Kidney (tissue), 14 donors: Measurements from ENCODE around the gene RNU2-63P. TPM values are rescaled to one million over a fixed set of nuclear protein-coding genes. Genes with fewer than 3 reads are reported as not detected.
A peak's percentile ranks its signal among the peaks of the same experiment; 100 is the strongest.
"Not testable (repeated sequence)": the region's sequence is repeated elsewhere in the genome, so short reads cannot be mapped to it uniquely, and the experiment has no call there.

Experiments used
- DNase-seq, 5 donors: peaks; one replicate each; pipeline ENCODE4 v3.0.0-alpha.2; 2013 to 2020
- FAIRE-seq: peaks from 2 replicates; lab custom pipeline; 2012; peaks lifted over from hg19 to GRCh38; lab: Jason Lieb, UNC
- H3K27ac ChIP-seq, 2 donors: one replicate each; pipeline ENCODE4 v1.7.0; 2013; ENCODE audit warnings: low read depth in 2 of 2, low read length in 2 of 2, inconsistent platforms in 1 of 2
- H3K27me3 ChIP-seq: one replicate; pipeline ENCODE4 v1.7.1; 2013; ENCODE audit warnings: low read length, inconsistent platforms; ENCODE audit not compliant: control insufficient read depth, insufficient read depth
- H3K36me3 ChIP-seq, 3 donors: one replicate each; pipeline versions ENCODE4 v1.7.0 to v1.7.1; 2013; ENCODE audit warnings: low read length in 3 of 3, control low read depth in 1 of 3, inconsistent platforms in 1 of 3; ENCODE audit not compliant: insufficient read depth in 3 of 3, control insufficient read depth in 2 of 3
- H3K4me1 ChIP-seq, 3 donors: one replicate each; pipeline versions ENCODE4 v1.7.0 to v1.7.1; 2013; ENCODE audit warnings: low read length in 3 of 3, inconsistent platforms in 1 of 3, low read depth in 1 of 3; ENCODE audit not compliant: control insufficient read depth in 2 of 3, insufficient read depth in 2 of 3
- H3K4me3 ChIP-seq, 3 donors: one replicate each; pipeline versions ENCODE4 v1.7.0 to v1.8.1; 2013; ENCODE audit warnings: low read length in 3 of 3, control low read depth in 1 of 3, inconsistent platforms in 1 of 3
- H3K9ac ChIP-seq, 3 donors: one replicate each; pipeline versions ENCODE4 v1.7.0 to v1.7.1; 2013; ENCODE audit warnings: low read length in 3 of 3, control low read depth in 1 of 3, inconsistent platforms in 1 of 3
- H3K9me3 ChIP-seq, 3 donors: one replicate each; pipeline versions ENCODE4 v1.7.0 to v1.7.1; 2013; ENCODE audit warnings: low read length in 3 of 3, control low read depth in 1 of 3, inconsistent platforms in 1 of 3; ENCODE audit not compliant: control insufficient read depth in 2 of 3, insufficient read depth in 1 of 3
- intact Hi-C: fragments of 100-400 bp; cut with DNase I; formaldehyde crosslinking; loops from one replicate; pipeline ENCODE4 v1.11.1; 2022
- polyA plus RNA-seq: library from polyadenylated mRNA; stranded (reverse); fragments of 350-450 nt; fragmentation: Illumina TruSeq; extraction: RNeasy Lipid Tissue Mini Kit (QIAGEN cat#74804); gene quantifications from one replicate; pipeline ENCODE4 v1.2.3, GENCODE V29; 2014; ENCODE audit warnings: low read depth, low replicate concordance; ENCODE audit not compliant: insufficient read depth
- total RNA-seq: library from RNA; stranded (reverse); fragmentation: NEBNext Ultra II Directional; extraction: Animal tissue kit (Norgen Biotek cat#: 25700); gene quantifications from one replicate; pipeline ENCODE4 v1.2.1, GENCODE V29; 2021
- TF ChIP-seq, protein P1 (sequence below): IDR thresholded peaks from 3 replicates; pipeline ENCODE4 v1.5.1; 2012; ENCODE audit warnings: mild to moderate bottlenecking, moderate library complexity, borderline replicate concordance; ENCODE audit not compliant: insufficient read depth; ENCODE audit errors: extremely low read depth
- donor health status: control.
- donor health status: control.
- donor health status: control.
- donor health status: control.
- donor health status: control.
- donor health status: DM: yes; HTN: yes; CAD: no.
- donor health status: Normal renal cell carcinoma (clear cell type).

RNU2-63P gene
- total and polyA plus RNA-seq, 2 donors from 2014 or later, result 2.4 TPM; not detected in 1

DNA sequence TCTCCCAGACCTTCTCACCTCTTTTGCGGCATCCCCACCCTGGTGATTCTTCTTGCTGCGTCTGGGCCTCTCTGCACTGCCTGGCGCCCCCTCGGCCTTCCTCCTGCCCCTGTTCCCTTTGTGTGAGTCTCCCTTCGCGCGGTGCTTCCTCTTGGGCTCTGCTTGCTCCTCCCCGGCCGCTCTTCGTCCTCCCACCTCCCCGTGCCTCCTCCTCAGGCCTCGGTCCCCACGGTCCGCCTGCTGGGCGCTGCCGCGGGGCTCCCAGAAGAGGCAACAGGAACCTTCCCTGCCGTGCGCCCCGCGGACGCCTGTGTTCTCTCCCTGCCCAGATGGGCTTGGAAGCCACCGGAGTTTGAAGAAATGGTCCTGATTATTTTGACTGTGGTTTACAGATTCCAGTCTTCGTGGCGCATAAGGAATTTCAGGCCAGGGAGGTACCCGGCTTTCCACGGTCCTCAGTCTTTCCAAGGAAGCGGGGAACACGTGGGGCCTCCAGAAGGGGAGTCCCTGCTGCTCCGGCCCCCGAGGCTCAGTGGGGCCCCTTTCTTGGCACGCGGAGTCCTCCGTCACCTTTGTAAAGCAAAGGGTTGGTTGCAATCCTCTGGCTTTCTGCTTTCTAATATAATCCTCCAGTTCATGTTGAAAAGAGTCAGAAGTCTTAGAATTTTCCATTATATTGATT, 13.1 kb downstream of the RNU2-63P start:
- intact Hi-C loops, result no loop called here
- H3K9me3 ChIP-seq, result no peaks in the 10 kb centered on the region
- TF ChIP-seq, protein P1, sequence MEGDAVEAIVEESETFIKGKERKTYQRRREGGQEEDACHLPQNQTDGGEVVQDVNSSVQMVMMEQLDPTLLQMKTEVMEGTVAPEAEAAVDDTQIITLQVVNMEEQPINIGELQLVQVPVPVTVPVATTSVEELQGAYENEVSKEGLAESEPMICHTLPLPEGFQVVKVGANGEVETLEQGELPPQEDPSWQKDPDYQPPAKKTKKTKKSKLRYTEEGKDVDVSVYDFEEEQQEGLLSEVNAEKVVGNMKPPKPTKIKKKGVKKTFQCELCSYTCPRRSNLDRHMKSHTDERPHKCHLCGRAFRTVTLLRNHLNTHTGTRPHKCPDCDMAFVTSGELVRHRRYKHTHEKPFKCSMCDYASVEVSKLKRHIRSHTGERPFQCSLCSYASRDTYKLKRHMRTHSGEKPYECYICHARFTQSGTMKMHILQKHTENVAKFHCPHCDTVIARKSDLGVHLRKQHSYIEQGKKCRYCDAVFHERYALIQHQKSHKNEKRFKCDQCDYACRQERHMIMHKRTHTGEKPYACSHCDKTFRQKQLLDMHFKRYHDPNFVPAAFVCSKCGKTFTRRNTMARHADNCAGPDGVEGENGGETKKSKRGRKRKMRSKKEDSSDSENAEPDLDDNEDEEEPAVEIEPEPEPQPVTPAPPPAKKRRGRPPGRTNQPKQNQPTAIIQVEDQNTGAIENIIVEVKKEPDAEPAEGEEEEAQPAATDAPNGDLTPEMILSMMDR, result no peak
- H3K4me3 ChIP-seq, result no peak overlapping the region
- H3K9ac ChIP-seq, result no peak overlapping the region
- no peaks in the 10 kb centered on the region for H3K27me3 ChIP-seq
- no peaks in the 10 kb centered on the region for H3K4me1 ChIP-seq
- H3K27ac ChIP-seq, result no peak overlapping the region
- H3K36me3 ChIP-seq, result no peaks in the 10 kb centered on the region
- FAIRE-seq, result no peak
- DNase-seq, result peak in 4 of 5 donors; percentile 33 to 59 (median 44)

DNA sequence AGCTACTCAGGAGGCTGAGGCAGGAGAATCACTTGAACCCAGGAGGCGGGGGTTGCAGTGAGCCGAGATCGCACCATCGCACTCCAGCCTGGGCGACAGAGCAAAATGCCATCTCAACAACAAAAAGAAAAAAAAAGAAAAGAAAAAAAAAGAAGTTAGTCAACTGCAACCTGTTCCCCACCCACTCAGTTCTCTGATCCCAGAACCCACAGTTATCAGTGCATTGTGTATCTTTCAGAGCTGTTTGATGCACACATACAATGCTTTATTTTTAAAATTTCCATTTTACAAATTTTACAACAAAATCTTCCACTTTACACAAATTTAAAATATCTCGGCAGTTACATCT, 14.0 kb downstream of the RNU2-63P start:
- Histone ChIP-seq H3K4me3 (no peak overlapping the region), H3K27ac (no peak overlapping the region), H3K4me1 (no peaks in the 10 kb centered on the region), H3K27me3 (no peaks in the 10 kb centered on the region), H3K9me3 (no peaks in the 10 kb centered on the region), H3K9ac (no peak overlapping the region), H3K36me3 (no peaks in the 10 kb centered on the region)
- no peak for FAIRE-seq
- DNase-seq, result no peak
- intact Hi-C loops, result no loop called here
- TF ChIP-seq, protein P1, result no peak

DNA sequence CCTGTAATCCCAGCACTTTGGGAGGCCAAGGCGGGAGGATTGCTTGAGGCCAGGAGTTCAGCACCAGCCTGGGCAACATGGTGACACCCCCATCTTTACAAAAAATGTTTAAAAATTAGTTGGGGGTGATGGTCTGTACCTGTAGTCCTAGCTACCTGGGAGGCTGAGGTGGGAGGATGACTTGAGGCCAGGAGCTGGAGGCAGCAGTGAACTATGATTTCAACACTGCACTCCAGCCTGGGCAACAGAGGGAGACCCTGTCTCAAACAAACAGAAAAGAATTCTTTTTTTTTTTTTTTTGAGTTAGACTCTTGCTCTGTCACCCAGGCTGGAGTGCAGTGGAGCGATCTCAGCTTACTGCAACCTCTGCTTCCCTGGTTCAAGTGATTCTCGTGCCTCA, 15.9 kb downstream of the RNU2-63P start:
- H3K27ac ChIP-seq, DNase-seq, H3K9ac ChIP-seq, H3K4me3 ChIP-seq, H3K36me3 ChIP-seq, H3K27me3 ChIP-seq, FAIRE-seq, H3K9me3 ChIP-seq, intact Hi-C loops, H3K4me1 ChIP-seq: not testable (repeated sequence)

DNA sequence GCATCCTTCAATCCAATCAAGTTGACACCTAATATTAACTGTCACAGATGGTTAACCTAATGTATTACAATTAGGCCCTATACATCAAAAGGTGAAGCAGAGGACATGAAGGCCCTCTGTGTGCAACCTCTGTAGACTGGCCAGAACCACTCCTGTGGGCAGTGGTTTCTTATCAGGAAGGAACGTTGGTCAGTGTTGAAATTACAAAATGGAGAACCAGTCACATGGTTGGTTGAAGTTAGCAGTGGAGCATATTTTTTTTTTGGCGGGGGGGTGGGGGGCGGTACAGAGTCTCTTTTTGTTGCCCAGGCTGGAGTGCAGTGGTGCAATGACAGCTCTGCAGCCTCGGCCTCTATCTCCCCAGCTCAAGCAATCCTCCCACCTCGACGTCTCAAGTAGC, 19.8 kb downstream of the RNU2-63P start:
- DNase-seq (no peak), FAIRE-seq (no peak)
- H3K27me3 ChIP-seq, result no peaks in the 10 kb centered on the region
- H3K4me3 ChIP-seq, result no peak overlapping the region
- H3K9ac ChIP-seq, result no peak overlapping the region
- TF ChIP-seq, protein P1, result no peak
- H3K27ac ChIP-seq, result no peak overlapping the region
- intact Hi-C loops, result no loop called here
- H3K9me3 ChIP-seq, result no peaks in the 10 kb centered on the region
- no peaks in the 10 kb centered on the region for H3K4me1 ChIP-seq
- no peaks in the 10 kb centered on the region for H3K36me3 ChIP-seq
